Measurements from ENCODE around the gene CADM4. TPM values are rescaled to one million over a fixed set of nuclear protein-coding genes. Genes with fewer than 3 reads are reported as not detected.

Gene CADM4
- polyA plus RNA-seq, 1 of the 3 experiments (the other 2 are of a cell fraction), result 28.9 TPM

DNA sequence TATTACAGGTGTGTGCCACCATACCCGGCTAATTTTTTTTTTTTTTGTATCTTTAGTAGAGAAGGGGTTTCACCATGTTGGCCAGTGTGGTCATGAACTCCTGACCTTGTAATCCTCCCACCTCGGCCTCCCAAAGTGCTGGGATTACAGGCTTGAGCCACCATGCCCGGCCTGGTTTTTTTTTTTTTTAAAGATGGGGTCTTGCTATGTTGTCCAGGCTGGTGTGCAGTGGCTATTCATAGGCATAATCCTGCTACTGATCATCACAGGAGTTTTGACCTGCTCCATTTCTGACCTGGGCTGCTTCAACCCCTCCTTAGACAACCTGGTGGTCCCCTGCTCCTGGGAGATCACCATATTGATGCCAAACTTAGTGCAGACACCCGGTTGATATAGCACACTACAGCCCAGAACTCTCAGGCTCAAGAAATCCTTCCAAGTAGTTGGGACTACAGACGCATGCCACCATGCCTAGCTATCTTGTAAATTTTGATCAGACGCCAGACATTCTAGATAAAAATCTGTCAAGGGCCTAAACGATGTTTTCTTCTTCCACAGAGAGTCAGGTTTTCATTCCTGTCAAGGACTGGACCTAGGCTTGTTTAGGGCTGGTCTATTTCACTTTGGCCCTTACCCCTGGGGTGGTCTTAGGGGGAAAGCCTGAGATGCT lies 20.8 kb upstream of the CADM4 start:
- H3F3A ChIP-seq (replicated peaks; ENCODE audit: insufficient read depth), result peaks cover 4% of the 10 kb centered on the region
- peaks cover 38% of the 10 kb centered on the region for H3K79me2 ChIP-seq (ENCODE audit: insufficient read depth)
- 88% methylated on average over 7 of the region's 7 CpGs for WGBS (ENCODE audit: low lambda C conversion rate)
- H3K27ac ChIP-seq (ENCODE audit: low read depth in 2 of 2, low read length in 1 of 2), result no peak overlapping the region
- no peak for TF ChIP-seq ELF1 (IDR thresholded peaks at IDR 0.05)
- H3K9ac ChIP-seq, result no peak overlapping the region
- no peak for DNase-seq
- no peak overlapping the region for H2AFZ ChIP-seq (ENCODE audit: low read depth)
- no peak overlapping the region for H3K4me3 ChIP-seq (ENCODE audit: low read depth in 2 of 2, low read length in 1 of 2)
- no peaks in the 10 kb centered on the region for H3K27me3 ChIP-seq (ENCODE audit: insufficient read depth)
- no peaks in the 10 kb centered on the region for H3K9me2 ChIP-seq
- no peaks in the 10 kb centered on the region for H3K4me1 ChIP-seq (ENCODE audit: control insufficient read depth in 1 of 2, insufficient read depth in 2 of 2, low read depth in 1 of 2, low read length in 1 of 2)
- ChIA-PET CTCF (interaction anchor here (1.1 kb wide), 1 partner anchor 105 kb away, joined by 3 read pairs; no protein-coding TSS in a partner anchor), POLR2A (no interaction called here)
- no peaks in the 10 kb centered on the region for H3K9me3 ChIP-seq
- H4K20me1 ChIP-seq (ENCODE audit: insufficient read depth), result 0 out of 2 replicates have a peak, but pooled peaks cover 10% of the 10 kb centered on the region
- H3K4me2 ChIP-seq, result no peak overlapping the region
- H3K36me3 ChIP-seq (replicated peaks in 1 of 2; ENCODE audit: control insufficient read depth in 1 of 2, insufficient read depth in 2 of 2, low read length in 1 of 2), result peaks cover 4 to 75% of the 10 kb centered on the region in 2 experiments

DNA sequence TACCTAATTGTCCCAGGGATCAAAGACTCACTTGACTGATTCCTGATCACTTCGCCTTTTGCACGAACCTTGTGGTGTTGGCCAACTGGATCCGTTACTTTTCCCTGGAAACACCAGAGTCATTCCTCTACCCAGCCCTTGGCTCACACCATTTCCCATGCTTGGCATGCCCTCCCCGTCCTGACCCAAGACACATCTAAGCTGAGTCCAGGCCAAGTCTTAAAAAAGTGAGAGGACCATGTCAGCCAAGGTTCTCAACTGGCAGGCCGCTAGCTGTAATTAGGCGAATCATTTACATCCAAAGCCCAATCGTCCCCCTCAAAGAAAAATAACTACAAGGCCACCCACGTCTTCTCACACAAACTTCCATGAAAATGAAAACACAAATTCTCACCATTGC lies 18.8 kb upstream of the CADM4 start:
- Histone ChIP-seq H3K9ac (no peak overlapping the region), H3K4me2 (no peak overlapping the region), H3K4me1 (ENCODE audit: control insufficient read depth in 1 of 2, insufficient read depth in 2 of 2, low read depth in 1 of 2, low read length in 1 of 2) (no peaks in the 10 kb centered on the region), H2AFZ (ENCODE audit: low read depth) (no peak overlapping the region), H3K27ac (ENCODE audit: low read depth in 2 of 2, low read length in 1 of 2) (no peak overlapping the region), H3K4me3 (ENCODE audit: low read depth in 2 of 2, low read length in 1 of 2) (no peak overlapping the region), H3F3A (replicated peaks; ENCODE audit: insufficient read depth) (peaks cover 4% of the 10 kb centered on the region), H3K27me3 (ENCODE audit: insufficient read depth) (no peaks in the 10 kb centered on the region), H3K9me3 (no peaks in the 10 kb centered on the region), H3K79me2 (ENCODE audit: insufficient read depth) (peaks cover 30% of the 10 kb centered on the region; the same call in 1 of the 2 replicates), H3K36me3 (replicated peaks in 1 of 2; ENCODE audit: control insufficient read depth in 1 of 2, insufficient read depth in 2 of 2, low read length in 1 of 2) (peaks cover 3 to 63% of the 10 kb centered on the region in 2 experiments), H4K20me1 (ENCODE audit: insufficient read depth) (0 out of 2 replicates have a peak, but pooled peaks cover 2% of the 10 kb centered on the region), H3K9me2 (no peaks in the 10 kb centered on the region)
- CTCF ChIA-PET, result interaction anchor here (1.0 kb wide), 1 partner anchor 64 kb away, joined by 4 read pairs; no protein-coding TSS in a partner anchor
- POLR2A ChIA-PET, result no interaction called here
- no peak for DNase-seq
- 95% methylated on average over 6 of the region's 8 CpGs for WGBS (ENCODE audit: low lambda C conversion rate)
- TF ChIP-seq EP300 (IDR thresholded peaks at IDR 0.05; ENCODE audit: borderline replicate concordance in 1 of 2, low read depth in 1 of 2, low read length in 1 of 2) (no peak), SIN3A (IDR thresholded peaks at IDR 0.05; ENCODE audit: borderline replicate concordance, low read depth, low read length) (no peak), FOXJ3 (CRISPR knock-in tag; IDR thresholded peaks at IDR 0.05) (no peak), RCOR1 (IDR thresholded peaks at IDR 0.05; ENCODE audit: low read length) (no peak), GABPA (IDR thresholded peaks at IDR 0.05; ENCODE audit: low read depth) (no peak), MEF2A (IDR thresholded peaks at IDR 0.05; ENCODE audit: borderline replicate concordance, low read depth) (no peak), ELF1 (IDR thresholded peaks at IDR 0.05) (no peak), RXRA (IDR thresholded peaks at IDR 0.05; ENCODE audit: borderline replicate concordance, low read depth) (no peak)
- TF ChIP-seq, protein P1, sequence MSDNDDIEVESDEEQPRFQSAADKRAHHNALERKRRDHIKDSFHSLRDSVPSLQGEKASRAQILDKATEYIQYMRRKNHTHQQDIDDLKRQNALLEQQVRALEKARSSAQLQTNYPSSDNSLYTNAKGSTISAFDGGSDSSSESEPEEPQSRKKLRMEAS (IDR thresholded peaks at IDR 0.05; ENCODE audit: low read depth), result no peak

DNA sequence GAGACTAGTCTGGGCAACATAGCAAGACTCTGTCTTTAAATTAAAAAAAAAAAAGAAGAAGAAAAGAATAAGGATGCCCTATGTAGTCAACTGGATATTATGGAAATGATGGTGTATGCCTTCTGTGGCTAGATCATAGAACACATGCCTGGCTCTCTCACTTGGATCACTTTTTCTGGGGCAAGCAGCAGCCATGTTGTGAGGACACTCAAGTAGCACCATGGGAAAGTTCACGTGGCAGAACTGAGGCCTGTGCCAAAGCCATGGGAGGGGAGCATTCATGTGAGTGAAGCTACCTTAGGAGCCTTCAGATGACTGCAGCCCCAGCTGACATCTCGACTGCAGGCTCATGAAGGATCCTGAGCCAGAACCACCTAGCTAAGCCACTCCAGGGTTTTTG lies 18.4 kb upstream of the CADM4 start:
- ChIA-PET POLR2A (no interaction called here), CTCF (no interaction called here)
- H3F3A ChIP-seq (replicated peaks; ENCODE audit: insufficient read depth), result peaks cover 6% of the 10 kb centered on the region
- H3K4me1 ChIP-seq (ENCODE audit: control insufficient read depth in 1 of 2, insufficient read depth in 2 of 2, low read depth in 1 of 2, low read length in 1 of 2), result no peaks in the 10 kb centered on the region
- H3K79me2 ChIP-seq (ENCODE audit: insufficient read depth), result peaks cover 25% of the 10 kb centered on the region; the same call in 1 of the 2 replicates
- H3K27me3 ChIP-seq (ENCODE audit: insufficient read depth), result no peaks in the 10 kb centered on the region
- H4K20me1 ChIP-seq (ENCODE audit: insufficient read depth), result 0 out of 2 replicates have a peak, but pooled peaks cover 2% of the 10 kb centered on the region
- no peak overlapping the region for H2AFZ ChIP-seq (ENCODE audit: low read depth)
- H3K9ac ChIP-seq, result no peak overlapping the region
- no peak overlapping the region for H3K4me3 ChIP-seq (ENCODE audit: low read depth in 2 of 2, low read length in 1 of 2)
- TF ChIP-seq FOXM1 (IDR thresholded peaks at IDR 0.05; ENCODE audit: low read depth) (no peak), GATA2 (CRISPR knock-in tag; IDR thresholded peaks at IDR 0.05) (no peak), TEAD4 (IDR thresholded peaks at IDR 0.05; ENCODE audit: borderline replicate concordance, insufficient read depth) (no peak), JUND (IDR thresholded peaks at IDR 0.05) (no peak)
- TF ChIP-seq, protein P2, sequence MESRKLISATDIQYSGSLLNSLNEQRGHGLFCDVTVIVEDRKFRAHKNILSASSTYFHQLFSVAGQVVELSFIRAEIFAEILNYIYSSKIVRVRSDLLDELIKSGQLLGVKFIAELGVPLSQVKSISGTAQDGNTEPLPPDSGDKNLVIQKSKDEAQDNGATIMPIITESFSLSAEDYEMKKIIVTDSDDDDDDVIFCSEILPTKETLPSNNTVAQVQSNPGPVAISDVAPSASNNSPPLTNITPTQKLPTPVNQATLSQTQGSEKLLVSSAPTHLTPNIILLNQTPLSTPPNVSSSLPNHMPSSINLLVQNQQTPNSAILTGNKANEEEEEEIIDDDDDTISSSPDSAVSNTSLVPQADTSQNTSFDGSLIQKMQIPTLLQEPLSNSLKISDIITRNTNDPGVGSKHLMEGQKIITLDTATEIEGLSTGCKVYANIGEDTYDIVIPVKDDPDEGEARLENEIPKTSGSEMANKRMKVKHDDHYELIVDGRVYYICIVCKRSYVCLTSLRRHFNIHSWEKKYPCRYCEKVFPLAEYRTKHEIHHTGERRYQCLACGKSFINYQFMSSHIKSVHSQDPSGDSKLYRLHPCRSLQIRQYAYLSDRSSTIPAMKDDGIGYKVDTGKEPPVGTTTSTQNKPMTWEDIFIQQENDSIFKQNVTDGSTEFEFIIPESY (IDR thresholded peaks at IDR 0.05; ENCODE audit: borderline replicate concordance, low read depth), result no peak
- no peak for DNase-seq
- H3K27ac ChIP-seq (ENCODE audit: low read depth in 2 of 2, low read length in 1 of 2), result no peak overlapping the region
- peaks cover 3 to 63% of the 10 kb centered on the region in 2 experiments for H3K36me3 ChIP-seq (replicated peaks in 1 of 2; ENCODE audit: control insufficient read depth in 1 of 2, insufficient read depth in 2 of 2, low read length in 1 of 2)
- no peaks in the 10 kb centered on the region for H3K9me3 ChIP-seq
- WGBS (ENCODE audit: low lambda C conversion rate), result 82% methylated on average over 2 of the region's 2 CpGs
- H3K4me2 ChIP-seq, result no peak overlapping the region
- no peaks in the 10 kb centered on the region for H3K9me2 ChIP-seq
